ENCODE measurements around the gene HFE.

The HFE gene

DNA sequence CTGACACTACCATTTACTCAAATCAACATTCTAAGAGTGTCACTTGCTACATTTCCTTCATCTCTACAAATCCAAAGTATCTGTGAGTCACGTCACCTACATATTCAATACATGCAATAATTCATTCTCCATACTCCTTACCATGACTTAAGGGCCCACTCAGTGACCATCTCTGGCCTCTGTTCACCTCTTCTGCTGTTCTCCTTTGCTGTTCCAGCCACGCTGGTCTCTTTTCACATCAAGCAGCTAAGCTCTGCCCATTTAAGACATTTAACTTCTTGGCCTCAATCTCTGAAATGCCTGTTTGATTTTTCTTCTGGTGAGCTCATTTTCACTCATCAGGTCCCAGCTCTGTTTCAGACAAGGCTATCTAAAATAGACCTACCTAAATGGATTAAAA is 46.5 kb downstream of the HFE start:
- DNase-seq (ENCODE audit: low read depth) = no peak

DNA sequence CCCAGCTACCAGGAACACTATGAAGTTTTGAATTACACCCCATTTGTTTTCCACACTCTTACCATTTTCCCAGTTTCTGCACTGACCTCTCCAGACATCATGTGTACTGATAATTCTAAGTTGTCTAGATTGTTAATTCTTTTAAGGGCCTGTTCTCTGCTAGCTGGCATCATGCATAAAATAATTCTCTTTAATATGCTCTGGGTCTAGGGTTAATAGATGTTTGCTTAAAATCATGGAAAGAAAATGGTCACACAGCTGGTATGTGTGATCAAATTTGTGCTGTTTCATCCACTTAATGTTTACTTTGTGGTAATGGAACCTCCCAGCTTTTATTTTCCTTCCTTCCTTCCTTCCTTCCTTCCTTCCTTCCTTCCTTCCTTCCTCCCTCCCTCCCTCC is 49.1 kb downstream of the HFE start:
- no peak for DNase-seq (ENCODE audit: low read depth)

DNA sequence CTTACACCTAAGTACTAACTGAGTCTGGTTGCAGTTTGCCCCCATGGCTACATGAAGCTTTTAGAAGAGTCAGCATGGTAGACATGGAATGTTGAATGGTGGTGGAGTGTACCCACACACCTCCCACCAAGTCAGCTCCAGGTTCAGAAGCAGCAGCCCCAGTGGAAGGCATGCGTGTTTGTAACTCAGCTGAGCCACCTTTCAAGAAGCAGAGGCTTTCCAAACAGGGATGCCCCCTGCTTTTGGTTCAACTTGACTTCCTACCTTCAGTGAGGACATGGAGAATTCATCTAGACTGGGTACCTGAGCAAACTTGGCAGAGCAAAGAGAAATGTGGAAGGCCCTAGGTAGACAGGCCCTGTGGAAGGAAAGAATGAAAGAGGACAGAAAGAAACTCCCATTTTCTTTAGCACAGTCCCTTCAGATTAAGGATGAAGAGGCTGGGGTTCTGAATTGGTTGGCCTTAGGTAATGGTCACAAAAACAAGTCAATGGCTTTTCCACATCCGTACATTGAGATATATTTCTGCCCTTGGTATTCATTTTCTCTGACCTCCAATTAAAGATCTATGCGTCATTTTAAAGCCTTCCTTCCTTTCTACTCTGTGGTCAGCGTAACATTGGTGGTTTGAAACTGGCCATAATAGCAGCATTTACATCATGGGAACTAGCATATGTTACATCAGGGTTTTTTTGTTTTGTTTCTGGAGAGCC is 53.2 kb downstream of the HFE start:
- no peak for DNase-seq (ENCODE audit: low read depth)

DNA sequence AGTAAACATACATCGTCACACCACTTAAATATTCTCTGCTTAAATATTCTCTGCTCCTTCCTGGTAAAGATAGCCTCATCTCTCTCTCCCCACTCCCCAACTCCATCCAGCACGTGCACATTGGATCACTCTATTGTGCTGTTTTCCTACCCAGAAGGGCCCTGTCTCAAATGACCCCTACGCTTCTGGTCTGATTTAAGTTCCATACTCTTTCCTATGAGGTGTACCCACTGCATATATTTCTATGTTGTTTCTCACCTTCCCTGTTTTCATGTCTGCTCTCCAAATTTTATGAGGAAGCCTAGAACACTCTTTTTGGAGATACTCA is 53.7 kb downstream of the HFE start:
- DNase-seq (ENCODE audit: low read depth) = no peak

DNA sequence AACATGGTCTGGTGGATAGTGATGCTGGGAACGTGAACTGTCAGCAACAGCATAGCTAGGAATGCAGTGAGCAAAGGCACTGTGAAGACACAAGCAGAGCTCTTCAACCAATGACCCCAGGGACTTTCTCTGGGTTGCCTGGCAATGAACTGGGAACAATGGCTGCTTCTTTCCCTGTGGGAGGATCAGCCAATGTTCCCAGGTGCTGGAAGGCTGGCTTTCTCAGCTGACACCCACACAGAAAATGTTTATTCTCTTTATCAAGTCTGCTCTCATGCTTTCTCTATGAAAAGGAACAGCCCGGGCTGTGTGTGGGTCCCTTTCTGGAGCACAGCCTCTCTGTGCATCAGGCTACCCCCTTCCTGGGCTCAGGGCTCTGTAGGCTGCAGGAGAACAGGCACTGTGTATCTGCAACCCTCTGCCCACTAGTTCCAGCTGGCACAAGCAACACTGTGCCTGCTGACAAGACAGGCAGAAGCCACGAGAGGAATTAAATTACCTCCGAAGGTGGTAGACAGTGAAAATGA is 54.2 kb downstream of the HFE start:
- no peak for DNase-seq (ENCODE audit: low read depth)

DNA sequence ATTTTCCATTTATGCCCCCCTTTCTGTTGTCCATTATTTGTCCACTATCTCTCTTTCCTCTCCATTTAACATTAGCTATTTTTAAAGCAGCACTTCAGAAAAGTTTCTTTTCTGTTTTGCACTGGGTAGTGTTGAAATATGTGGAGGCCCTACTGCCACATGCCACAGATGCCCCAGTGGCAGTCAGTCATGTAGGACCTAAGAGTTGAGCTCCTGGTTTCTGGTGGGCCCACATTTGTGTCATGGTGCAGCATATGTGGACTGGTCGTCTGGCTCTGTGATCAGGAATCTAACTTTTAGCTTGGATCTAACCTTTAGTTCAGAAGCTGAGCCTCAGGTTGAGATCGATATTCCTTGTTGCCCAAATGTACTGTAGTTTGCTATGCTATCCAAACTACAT is 54.8 kb downstream of the HFE start:
- DNase-seq (ENCODE audit: low read depth) = no peak

Measured in HS-5 (cell line).